Chondrocyte (in vitro differentiated cells): ENCODE results near the gene SNTG2. TPM values are rescaled to one million over a fixed set of nuclear protein-coding genes. Genes with fewer than 3 reads are reported as not detected.

Experiments used
- DNase-seq: peaks from one replicate; pipeline ENCODE4 v3.0.0; 2021; ENCODE audit warnings: mixed read lengths, low spot score
- H3K27ac Mint-ChIP-seq: one replicate; pipeline ENCODE4 v1.8.0; 2021; ENCODE audit warnings: mild to moderate bottlenecking, moderate library complexity, mixed read lengths; ENCODE audit not compliant: unreplicated experiment
- H3K27me3 Mint-ChIP-seq: 2 replicates; pipeline ENCODE4 v1.8.0; 2021; ENCODE audit warnings: low read depth, mixed read lengths
- H3K36me3 Mint-ChIP-seq: 2 replicates; pipeline ENCODE4 v1.8.0; 2021; ENCODE audit warnings: low read depth, mixed read lengths
- H3K4me1 Mint-ChIP-seq: 2 replicates; pipeline ENCODE4 v1.8.0; 2021; ENCODE audit warnings: low read depth, mild to moderate bottlenecking, mixed read lengths
- H3K4me3 Mint-ChIP-seq: one replicate; pipeline ENCODE4 v1.8.0; 2021; ENCODE audit warnings: mild to moderate bottlenecking, moderate library complexity, mixed read lengths; ENCODE audit not compliant: unreplicated experiment
- H3K9me3 Mint-ChIP-seq: 2 replicates; pipeline ENCODE4 v1.8.0; 2021; ENCODE audit warnings: low read depth, mixed read lengths
- total RNA-seq: library from RNA; stranded (reverse); gene quantifications from 3 replicates; pipeline ENCODE4 v1.2.1, GENCODE V29; 2021
- TF ChIP-seq, protein P1 (sequence below): fragments of 200-600 bp; sonication (generic); IDR thresholded peaks from 2 replicates; pipeline ENCODE4 v1.5.0; 2021; ENCODE audit warnings: antibody characterized with exemption, mild to moderate bottlenecking, moderate library complexity

The SNTG2 gene
- total RNA-seq, 1 donor from 2014 or later = not detected

DNA sequence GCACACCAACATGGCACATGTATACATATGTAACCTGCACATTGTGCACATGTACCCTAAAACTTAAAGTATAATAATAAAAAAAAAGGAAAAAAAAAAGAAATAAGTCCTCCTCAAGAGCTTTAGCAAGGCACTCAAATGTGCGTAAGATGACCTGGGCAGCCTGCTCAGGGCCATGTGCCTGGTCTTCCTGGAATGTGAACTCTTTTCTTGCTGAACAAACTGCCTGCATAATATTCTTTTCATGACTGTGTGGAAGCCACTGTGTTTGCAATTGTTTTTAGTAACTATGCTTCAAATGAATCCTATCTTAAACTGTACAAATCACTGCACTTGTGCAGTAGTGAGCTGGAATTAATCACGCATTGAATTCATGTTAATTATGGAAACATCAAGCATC, 294.5 kb downstream of the SNTG2 start:
- DNase-seq = no peak
- Mint-ChIP-seq H3K4me1 (no peaks in the 10 kb centered on the region), H3K9me3 (no peaks in the 10 kb centered on the region), H3K27ac (no peak overlapping the region), H3K4me3 (no peak overlapping the region), H3K27me3 (peaks cover 23% of the 10 kb centered on the region), H3K36me3 (no peaks in the 10 kb centered on the region)
- TF ChIP-seq, protein P1, sequence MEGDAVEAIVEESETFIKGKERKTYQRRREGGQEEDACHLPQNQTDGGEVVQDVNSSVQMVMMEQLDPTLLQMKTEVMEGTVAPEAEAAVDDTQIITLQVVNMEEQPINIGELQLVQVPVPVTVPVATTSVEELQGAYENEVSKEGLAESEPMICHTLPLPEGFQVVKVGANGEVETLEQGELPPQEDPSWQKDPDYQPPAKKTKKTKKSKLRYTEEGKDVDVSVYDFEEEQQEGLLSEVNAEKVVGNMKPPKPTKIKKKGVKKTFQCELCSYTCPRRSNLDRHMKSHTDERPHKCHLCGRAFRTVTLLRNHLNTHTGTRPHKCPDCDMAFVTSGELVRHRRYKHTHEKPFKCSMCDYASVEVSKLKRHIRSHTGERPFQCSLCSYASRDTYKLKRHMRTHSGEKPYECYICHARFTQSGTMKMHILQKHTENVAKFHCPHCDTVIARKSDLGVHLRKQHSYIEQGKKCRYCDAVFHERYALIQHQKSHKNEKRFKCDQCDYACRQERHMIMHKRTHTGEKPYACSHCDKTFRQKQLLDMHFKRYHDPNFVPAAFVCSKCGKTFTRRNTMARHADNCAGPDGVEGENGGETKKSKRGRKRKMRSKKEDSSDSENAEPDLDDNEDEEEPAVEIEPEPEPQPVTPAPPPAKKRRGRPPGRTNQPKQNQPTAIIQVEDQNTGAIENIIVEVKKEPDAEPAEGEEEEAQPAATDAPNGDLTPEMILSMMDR = no peak

DNA sequence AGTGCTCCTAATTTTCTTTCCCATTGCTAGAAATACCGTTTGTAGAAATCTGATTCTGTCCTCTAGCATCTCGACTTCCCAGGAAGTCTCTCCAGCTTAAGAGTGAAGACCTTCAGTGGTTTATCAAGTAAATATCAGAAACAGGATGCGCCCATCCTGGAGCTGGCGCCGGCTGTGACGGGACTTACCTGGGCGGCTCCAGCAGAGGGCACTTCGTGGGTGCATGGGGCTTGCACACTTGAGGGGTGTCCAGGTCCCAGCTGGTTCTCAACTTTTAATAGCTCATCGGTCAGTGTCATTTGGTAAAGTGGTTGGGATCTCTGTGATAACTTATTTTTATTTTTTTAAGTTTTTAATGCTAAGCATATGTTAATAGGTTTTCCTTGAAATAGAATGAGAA, 295.6 kb downstream of the SNTG2 start:
- no peak overlapping the region for H3K4me3 Mint-ChIP-seq
- peaks cover 29% of the 10 kb centered on the region for H3K27me3 Mint-ChIP-seq
- TF ChIP-seq, protein P1 = no peak
- no peaks in the 10 kb centered on the region for H3K9me3 Mint-ChIP-seq
- no peaks in the 10 kb centered on the region for H3K4me1 Mint-ChIP-seq
- no peak for DNase-seq
- no peak overlapping the region for H3K27ac Mint-ChIP-seq
- H3K36me3 Mint-ChIP-seq = no peaks in the 10 kb centered on the region

DNA sequence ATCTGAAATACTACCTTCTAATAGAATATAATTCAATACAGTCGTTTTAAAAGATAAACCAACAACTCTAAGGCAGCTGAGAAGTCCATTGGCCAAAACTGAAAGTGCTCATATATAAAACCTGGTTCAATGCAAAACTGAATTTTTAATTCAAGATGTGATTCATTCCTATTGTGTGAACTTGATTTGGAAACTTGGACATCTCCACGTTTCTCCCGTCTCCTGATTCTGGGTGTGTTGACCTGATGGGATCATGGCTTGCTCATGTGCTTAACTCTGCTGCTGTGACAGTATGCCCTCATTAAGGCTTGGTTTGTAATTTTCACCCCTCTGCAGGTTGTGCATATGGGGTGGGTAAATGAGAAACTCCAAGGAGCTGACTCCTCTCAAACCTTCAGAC, 296.3 kb downstream of the SNTG2 start:
- TF ChIP-seq, protein P1 = no peak
- no peak overlapping the region for H3K27ac Mint-ChIP-seq
- no peaks in the 10 kb centered on the region for H3K36me3 Mint-ChIP-seq
- no peaks in the 10 kb centered on the region for H3K9me3 Mint-ChIP-seq
- no peak for DNase-seq
- no peak overlapping the region for H3K4me3 Mint-ChIP-seq
- peaks cover 27% of the 10 kb centered on the region for H3K27me3 Mint-ChIP-seq
- H3K4me1 Mint-ChIP-seq = no peaks in the 10 kb centered on the region

DNA sequence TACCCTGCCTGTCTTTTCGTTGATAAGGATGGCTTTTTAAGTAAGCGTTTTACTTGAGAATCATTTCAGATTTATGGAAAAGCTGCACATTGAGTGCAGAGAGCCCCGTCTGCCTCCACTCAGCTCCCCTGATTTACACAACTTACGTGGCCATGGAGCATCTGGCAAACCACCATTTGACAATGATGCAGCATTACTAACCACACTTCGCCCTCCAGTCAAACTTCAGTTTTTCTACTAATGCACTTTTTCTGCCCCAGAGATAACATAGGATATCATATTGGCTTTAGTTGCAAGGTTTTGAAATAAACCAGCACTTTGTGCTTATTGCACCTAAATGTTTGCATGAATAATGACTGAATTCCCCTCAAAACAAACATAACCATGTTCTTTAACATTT, 297.5 kb downstream of the SNTG2 start:
- H3K27ac Mint-ChIP-seq = no peak overlapping the region
- no peaks in the 10 kb centered on the region for H3K9me3 Mint-ChIP-seq
- no peaks in the 10 kb centered on the region for H3K4me1 Mint-ChIP-seq
- no peaks in the 10 kb centered on the region for H3K36me3 Mint-ChIP-seq
- TF ChIP-seq, protein P1 = no peak
- H3K27me3 Mint-ChIP-seq = peaks cover 25% of the 10 kb centered on the region
- no peak for DNase-seq
- H3K4me3 Mint-ChIP-seq = no peak overlapping the region

DNA sequence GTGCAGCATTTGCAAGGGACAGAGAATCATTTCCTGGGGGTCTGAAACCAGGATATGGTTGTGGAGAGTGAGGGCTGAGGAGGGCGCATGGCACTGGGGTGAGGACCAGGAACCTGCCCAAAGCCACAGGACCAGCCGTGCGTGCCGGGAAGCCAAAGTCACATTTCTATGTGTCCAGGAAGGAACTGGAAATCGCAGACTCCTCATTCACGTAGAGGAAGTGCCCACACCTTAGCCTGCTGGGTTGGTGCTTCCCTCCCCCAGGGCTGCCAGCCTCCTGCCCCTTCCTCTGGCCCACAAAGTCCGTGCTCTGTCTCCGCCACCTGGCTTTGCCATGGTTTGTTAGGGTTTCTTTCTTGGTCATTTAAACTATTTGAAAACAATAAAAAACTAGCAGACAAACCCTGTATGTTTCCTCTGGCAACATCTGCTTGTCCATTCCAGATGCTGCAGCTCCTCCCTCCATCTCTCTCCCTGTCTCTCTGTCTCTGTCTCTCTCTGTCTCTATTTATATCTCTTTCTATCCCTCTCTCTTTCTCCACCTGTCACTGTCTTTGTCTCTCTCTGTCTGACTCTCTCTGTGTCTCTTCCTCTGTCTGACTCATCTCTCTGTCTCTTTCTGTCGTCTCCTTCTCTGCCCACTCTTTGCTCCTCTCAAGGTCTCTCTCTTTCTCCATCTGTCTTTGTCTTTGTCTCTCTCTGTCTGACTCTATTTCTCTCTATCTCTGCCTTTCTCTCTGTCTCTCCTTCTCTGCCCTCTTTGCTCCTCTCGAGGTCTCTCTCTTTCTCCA, 299.4 kb downstream of the SNTG2 start:
- DNase-seq = no peak
- H3K9me3 Mint-ChIP-seq = no peaks in the 10 kb centered on the region
- H3K4me1 Mint-ChIP-seq = no peaks in the 10 kb centered on the region
- H3K36me3 Mint-ChIP-seq = no peaks in the 10 kb centered on the region
- TF ChIP-seq, protein P1 = no peak
- peaks cover 26% of the 10 kb centered on the region for H3K27me3 Mint-ChIP-seq
- H3K4me3 Mint-ChIP-seq = no peak overlapping the region
- no peak overlapping the region for H3K27ac Mint-ChIP-seq
